Testis (tissue), 5 donors: ENCODE data around the gene SHISA8. TPM values are rescaled to one million over a fixed set of nuclear protein-coding genes. Genes with fewer than 3 reads are reported as not detected.
A peak's percentile ranks its signal among the peaks of the same experiment; 100 is the strongest.

ENCODE experiments used
- DNase-seq: peaks from one replicate; pipeline ENCODE4 v3.0.0-alpha.2; 2019
- H3K27ac ChIP-seq, 2 donors: fragments of 200-600 bp; sonication (generic); one replicate each; pipeline ENCODE4 v1.5.1; 2019
- H3K27me3 ChIP-seq: fragments of 200-600 bp; sonication (generic); one replicate; pipeline ENCODE4 v1.5.1; 2019
- H3K36me3 ChIP-seq: fragments of 200-600 bp; sonication (generic); one replicate; pipeline ENCODE4 v1.5.1; 2017; ENCODE audit warnings: low read depth; ENCODE audit errors: missing control alignments
- H3K4me1 ChIP-seq: fragments of 200-600 bp; sonication (generic); one replicate; pipeline ENCODE4 v1.5.1; 2019
- H3K4me3 ChIP-seq, 2 donors: fragments of 200-600 bp; sonication (generic); one replicate each; pipeline ENCODE4 v1.5.1; 2017 to 2019
- H3K9me3 ChIP-seq: fragments of 200-600 bp; sonication (generic); one replicate; pipeline ENCODE4 v1.5.1; 2017
- CTCF ChIP-seq, 3 experiments: fragments of 450-650 bp in 2 of 3; fragments of 200-600 bp in 1 of 3; sonication (generic) in 1 of 3; IDR thresholded peaks; one replicate each; pipeline ENCODE4 v1.5.1; 2016 to 2019; ENCODE audit warnings: antibody characterized with exemption in 3 of 3, mild to moderate bottlenecking in 2 of 3, moderate library complexity in 1 of 3
- POLR2A ChIP-seq: fragments of 450-650 bp; IDR thresholded peaks from one replicate; pipeline ENCODE4 v1.6.1; 2017; ENCODE audit warnings: antibody characterized with exemption, mild to moderate bottlenecking, moderate library complexity
- WGBS, 2 donors: methylation state at CpG; one replicate each; pipeline ENCODE4 v1.1.5; 2018; 5-methylcytosine and 5-hydroxymethylcytosine counted together
- intact Hi-C: fragments of 100-400 bp; cut with DNase I; formaldehyde crosslinking; loops from one replicate; pipeline ENCODE4 v1.15.1; 2023; ENCODE audit warnings: low total_unique reads
- long read RNA-seq, 2 donors: transcript quantifications; one replicate each; lab custom pipeline, GENCODE V29; 2026
- polyA plus RNA-seq: library from polyadenylated mRNA; stranded (reverse); fragments of 350-450 nt; fragmentation: Illumina TruSeq; extraction: RNeasy Lipid Tissue Mini Kit (QIAGEN cat#74804); gene quantifications from one replicate; pipeline ENCODE4 v1.2.3, GENCODE V29; 2014; ENCODE audit warnings: low read depth, low replicate concordance; ENCODE audit not compliant: insufficient read depth
- total RNA-seq, 2 donors: library from RNA; depleted of rRNA; stranded (reverse); fragments of >200 nt; gene quantifications; one replicate each; pipeline ENCODE4 v1.2.3, GENCODE V29; 2016

SHISA8 gene
- 1 to 10 TPM; 1.3 to 1.4 TPM for total RNA-seq
- not detected for polyA plus RNA-seq
- long read RNA-seq, donor 1: 0 reads
- long read RNA-seq, donor 2: 0 reads

DNA sequence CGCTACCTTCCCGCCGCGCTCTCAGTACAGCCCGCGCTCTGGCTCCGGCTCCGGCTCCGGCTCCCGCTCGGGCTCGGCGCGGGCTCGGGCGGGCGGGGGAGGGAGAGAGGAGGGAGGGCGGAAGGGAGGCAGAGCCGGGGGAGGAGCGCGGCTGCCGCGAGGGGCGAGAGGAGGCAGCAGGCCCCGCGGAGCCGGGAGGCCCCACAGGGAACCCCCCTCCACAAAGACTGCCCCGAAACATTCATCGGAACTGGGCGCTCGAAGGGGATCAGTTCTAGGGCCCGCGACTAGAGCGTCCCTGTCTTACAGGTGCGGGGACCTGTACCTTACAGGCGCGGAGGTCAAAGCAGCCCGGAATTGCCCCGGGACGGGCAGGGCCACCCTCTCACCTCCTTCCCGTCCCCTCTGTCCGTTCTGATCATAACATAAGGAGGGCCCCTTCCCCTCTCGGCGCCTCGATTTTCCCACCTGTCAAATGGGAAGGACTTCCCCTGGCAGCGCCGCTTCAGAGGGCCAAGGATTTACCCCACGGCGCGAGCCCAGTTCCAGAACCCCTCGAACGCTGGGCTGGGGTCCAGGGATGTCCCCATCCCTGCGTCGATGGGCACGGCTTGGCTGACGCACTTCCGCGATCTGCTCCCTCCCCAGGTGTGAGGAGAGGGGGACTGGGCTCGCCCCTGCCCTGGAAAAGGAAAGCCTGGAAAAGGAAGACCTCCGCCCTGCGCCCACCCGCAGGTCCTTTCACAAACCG, at the start of gene SHISA8:
TSS of gene SHISA8 (minus strand) at position 40 of the 751 bp plus-strand sequence. CDS start 407 bp downstream, outside the sequence.
- DNase-seq: peak; percentile 60
- no peak for TF ChIP-seq POLR2A
- no peak for TF ChIP-seq CTCF (IDR thresholded peaks at IDR 0.05)
- intact Hi-C loops: no loop called here
- Histone ChIP-seq H3K4me3 (peak within 1 kb of the TSS in 1 of 2 donors; percentile 24), H3K27ac (no peak within 1 kb of the TSS), H3K9me3 (no peaks in the 10 kb centered on the region), H3K27me3 (no peaks in the 10 kb centered on the region), H3K36me3 (no peaks in the 10 kb centered on the region), H3K4me1 (peaks cover 12% of the 10 kb centered on the region)
- WGBS, 2 donors: 0 to 16% methylated on average over 9 to 36 of the region's 63 CpGs

DNA sequence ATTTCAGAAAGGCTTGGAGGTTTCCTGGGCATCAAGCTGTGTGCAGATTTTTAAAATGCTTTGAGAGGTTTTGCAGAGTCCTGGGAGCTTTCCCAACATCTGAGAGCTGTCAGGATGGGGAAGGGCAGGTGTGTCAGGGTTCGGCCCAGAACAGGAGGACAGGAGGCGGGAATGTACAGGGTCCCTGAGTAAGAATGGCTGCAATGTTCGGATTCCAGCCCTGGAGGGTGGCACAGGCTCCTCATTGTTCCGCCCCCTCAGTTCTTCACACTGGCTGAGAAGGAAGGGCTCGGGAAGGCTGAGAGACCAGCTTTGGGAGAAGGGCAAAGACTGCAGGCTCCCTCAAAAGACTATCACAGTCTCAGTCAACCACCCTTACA, 49.2 kb upstream of the SHISA8 start:
- TF ChIP-seq CTCF (IDR thresholded peaks at IDR 0.05) (no peak), POLR2A (no peak)
- Histone ChIP-seq H3K4me3 (no peak overlapping the region), H3K27me3 (no peaks in the 10 kb centered on the region), H3K36me3 (no peaks in the 10 kb centered on the region), H3K9me3 (no peaks in the 10 kb centered on the region), H3K4me1 (peaks cover 2% of the 10 kb centered on the region), H3K27ac (no peak overlapping the region)
- 61 to 77% methylated on average over 5 of the region's 5 CpGs for WGBS, 2 donors
- intact Hi-C loops: no loop called here
- DNase-seq: no peak

GRCh38 chr22:41963453-41964111, 48.7 kb upstream of the SHISA8 start:
- Histone ChIP-seq H3K27me3 (no peaks in the 10 kb centered on the region), H3K27ac (no peak overlapping the region), H3K36me3 (no peaks in the 10 kb centered on the region), H3K4me1 (peaks cover 2% of the 10 kb centered on the region), H3K4me3 (no peak overlapping the region), H3K9me3 (no peaks in the 10 kb centered on the region)
- TF ChIP-seq CTCF (IDR thresholded peaks at IDR 0.05): no peak
- no peak for TF ChIP-seq POLR2A
- intact Hi-C loops: no loop called here
- 74 to 77% methylated on average over 9 of the region's 9 CpGs for WGBS, 2 donors
- no peak for DNase-seq

DNA sequence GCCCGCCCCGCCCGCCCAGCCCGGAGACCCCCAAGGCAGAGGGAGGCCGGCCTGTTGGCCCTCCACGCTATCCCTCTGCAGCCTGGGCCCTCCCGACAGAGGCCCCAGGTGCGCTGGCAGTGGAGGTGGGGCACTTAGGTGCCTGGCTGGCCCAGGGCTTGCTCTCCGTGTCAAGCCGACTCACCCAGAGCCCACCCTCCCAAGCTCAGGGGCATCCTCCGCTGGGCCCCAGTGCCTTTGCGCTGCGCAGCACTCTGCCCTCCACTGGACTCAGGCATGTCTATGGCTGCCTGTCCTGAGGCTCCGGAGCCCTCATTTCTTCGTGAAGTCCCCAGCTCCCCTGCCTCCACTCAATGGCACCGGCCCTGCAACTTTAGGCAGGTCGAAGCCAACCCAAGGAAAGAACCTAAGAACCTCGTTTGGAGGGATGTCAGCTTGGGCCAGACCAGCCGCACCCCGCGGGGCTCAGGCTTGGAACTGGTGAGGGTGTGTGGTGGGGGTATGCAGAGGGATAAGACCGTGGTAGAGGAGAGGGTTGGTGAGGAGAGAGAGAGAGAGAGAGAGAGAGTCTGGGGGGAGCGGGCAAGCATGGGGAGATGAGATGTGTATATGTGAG, 43.2 kb upstream of the SHISA8 start:
- DNase-seq: no peak
- Histone ChIP-seq H3K9me3 (no peaks in the 10 kb centered on the region), H3K4me3 (peak overlapping the region; percentile 39 to 58), H3K36me3 (no peaks in the 10 kb centered on the region), H3K4me1 (peaks cover 2% of the 10 kb centered on the region), H3K27ac (no peak overlapping the region), H3K27me3 (no peaks in the 10 kb centered on the region)
- TF ChIP-seq CTCF (IDR thresholded peaks at IDR 0.05) (peak in 1 of 3 experiments; percentile 40), POLR2A (no peak)
- 41 to 45% methylated on average over 6 to 21 of the region's 23 CpGs for WGBS, 2 donors
- intact Hi-C loops: no loop called here
